Measurements from ENCODE around the gene MT1X. TPM values are rescaled to one million over a fixed set of nuclear protein-coding genes. Genes with fewer than 3 reads are reported as not detected.
"Not testable (repeated sequence)": the region's sequence is repeated elsewhere in the genome, so short reads cannot be mapped to it uniquely, and the experiment has no call there.

MT1X gene
- total RNA-seq, 1 donor from 2014 or later = 111 TPM

GRCh38 chr16:56657555-56658326 is 24.5 kb upstream of the MT1X start, which contains the start of gene MT1F:
MT1F (plus strand) TSS chr16:56657959; CDS start chr16:56658059, 100 bp downstream.
- DNase-seq = peak; percentile 96
- no peaks in the 10 kb centered on the region for H3K9me3 ChIP-seq
- ATAC-seq = peak; percentile 96
- no peaks in the 10 kb centered on the region for H3K36me3 ChIP-seq
- intact Hi-C loops (cut with DNase I) = no loop called here
- H3K4me3 ChIP-seq = peak within 1 kb of the TSS; percentile 59
- H3K27ac ChIP-seq = peak within 1 kb of the TSS; percentile 71
- H3K4me1 ChIP-seq = peaks cover 9% of the 10 kb centered on the region
- TF ChIP-seq, protein P1, sequence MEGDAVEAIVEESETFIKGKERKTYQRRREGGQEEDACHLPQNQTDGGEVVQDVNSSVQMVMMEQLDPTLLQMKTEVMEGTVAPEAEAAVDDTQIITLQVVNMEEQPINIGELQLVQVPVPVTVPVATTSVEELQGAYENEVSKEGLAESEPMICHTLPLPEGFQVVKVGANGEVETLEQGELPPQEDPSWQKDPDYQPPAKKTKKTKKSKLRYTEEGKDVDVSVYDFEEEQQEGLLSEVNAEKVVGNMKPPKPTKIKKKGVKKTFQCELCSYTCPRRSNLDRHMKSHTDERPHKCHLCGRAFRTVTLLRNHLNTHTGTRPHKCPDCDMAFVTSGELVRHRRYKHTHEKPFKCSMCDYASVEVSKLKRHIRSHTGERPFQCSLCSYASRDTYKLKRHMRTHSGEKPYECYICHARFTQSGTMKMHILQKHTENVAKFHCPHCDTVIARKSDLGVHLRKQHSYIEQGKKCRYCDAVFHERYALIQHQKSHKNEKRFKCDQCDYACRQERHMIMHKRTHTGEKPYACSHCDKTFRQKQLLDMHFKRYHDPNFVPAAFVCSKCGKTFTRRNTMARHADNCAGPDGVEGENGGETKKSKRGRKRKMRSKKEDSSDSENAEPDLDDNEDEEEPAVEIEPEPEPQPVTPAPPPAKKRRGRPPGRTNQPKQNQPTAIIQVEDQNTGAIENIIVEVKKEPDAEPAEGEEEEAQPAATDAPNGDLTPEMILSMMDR (IDR thresholded peaks at IDR 0.05) = peak; percentile 9
- H3K27me3 ChIP-seq = peaks cover 1% of the 10 kb centered on the region

- Histone ChIP-seq H3K27ac (peak overlapping the region; percentile 71), H3K4me1 (peaks cover 9% of the 10 kb centered on the region), H3K4me3 (peak overlapping the region; percentile 59), H3K27me3 (peaks cover 8% of the 10 kb centered on the region), H3K36me3 (no peaks in the 10 kb centered on the region), H3K9me3 (no peaks in the 10 kb centered on the region)
- TF ChIP-seq, protein P1 (IDR thresholded peaks at IDR 0.05) = no peak
- ATAC-seq (no peak), DNase-seq (no peak)
- intact Hi-C loops (cut with DNase I) = no loop called here
These were observed 23.9 kb upstream of the MT1X start for GRCh38 chr16:56658327-56658875.

GRCh38 chr16:56662357-56663354 is 19.6 kb upstream of the MT1X start:
- peaks cover 41% of the 10 kb centered on the region for H3K27me3 ChIP-seq
- H3K36me3 ChIP-seq = no peaks in the 10 kb centered on the region
- TF ChIP-seq, protein P1 (IDR thresholded peaks at IDR 0.05) = no peak
- ATAC-seq = no peak
- H3K9me3 ChIP-seq = no peaks in the 10 kb centered on the region
- no peak overlapping the region for H3K27ac ChIP-seq
- H3K4me1 ChIP-seq = peaks cover 9% of the 10 kb centered on the region
- DNase-seq = no peak
- intact Hi-C loops (cut with DNase I) = no loop called here
- H3K4me3 ChIP-seq = peak overlapping the region; percentile 21

DNA sequence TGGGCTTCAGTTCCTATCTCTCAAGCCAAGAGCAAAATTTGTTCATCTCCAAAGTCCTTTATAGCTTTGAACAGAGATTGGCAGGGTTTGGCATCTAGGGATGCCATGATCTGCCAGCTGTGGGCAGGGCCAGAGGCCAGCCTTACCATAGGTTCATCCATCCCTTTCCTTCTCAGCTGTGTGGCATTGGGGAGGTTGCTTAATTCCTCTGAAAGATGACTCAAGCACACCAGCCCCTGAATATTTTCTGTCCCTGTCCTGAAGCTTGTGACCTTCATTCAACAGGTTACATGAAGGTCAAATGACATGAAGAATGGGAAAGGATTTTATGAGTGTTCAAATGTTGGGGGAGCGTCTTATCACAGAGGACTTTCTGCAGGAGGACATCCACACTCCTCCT is 17.8 kb upstream of the MT1X start:
- no peak overlapping the region for H3K4me3 ChIP-seq
- TF ChIP-seq, protein P1 (IDR thresholded peaks at IDR 0.05) = no peak
- H3K9me3 ChIP-seq = no peaks in the 10 kb centered on the region
- peaks cover 3% of the 10 kb centered on the region for H3K4me1 ChIP-seq
- H3K27ac ChIP-seq = no peak overlapping the region
- ATAC-seq (no peak), DNase-seq (no peak)
- H3K27me3 ChIP-seq = peaks cover 60% of the 10 kb centered on the region
- H3K36me3 ChIP-seq = no peaks in the 10 kb centered on the region
- intact Hi-C loops (cut with DNase I) = no loop called here

- intact Hi-C loops (cut with DNase I); DNase-seq; H3K4me3 ChIP-seq; H3K9me3 ChIP-seq; H3K4me1 ChIP-seq; H3K27ac ChIP-seq; H3K36me3 ChIP-seq; ATAC-seq: not testable (repeated sequence)
- H3K27me3 ChIP-seq = peaks cover 69% of the 10 kb centered on the region
These were observed 16.7 kb upstream of the MT1X start for GRCh38 chr16:56665286-56666261.
